Natural killer cell (primary cell): Measurements from ENCODE around the gene GPR3. TPM values are rescaled to one million over a fixed set of nuclear protein-coding genes. Genes with fewer than 3 reads are reported as not detected.

Source experiments
- ATAC-seq, 3 donors: fragments of 150-1000 bp in 2 of 3; fragments of 200-7000 bp in 1 of 3; cut with Tn5 transposase; 1 replicate in 1 of 3; 2 replicates in 2 of 3; pipeline ENCODE4 v1.10.0; 2021; ENCODE audit warnings: mild to moderate bottlenecking in 2 of 3, moderate library complexity in 2 of 3
- DNase-seq, 2 donors: peaks; one replicate each; pipeline versions ENCODE4 v3.0.0 to v3.0.0-alpha.2; 2013 to 2021; ENCODE audit warnings: mixed read lengths in 1 of 2
- H3K27ac ChIP-seq: one replicate; pipeline ENCODE4 v1.5.1; 2013; ENCODE audit warnings: mild to moderate bottlenecking, low read length
- H3K27me3 ChIP-seq: one replicate; pipeline ENCODE4 v1.6.1; 2013; ENCODE audit warnings: low read length; ENCODE audit not compliant: control insufficient read depth, insufficient read depth
- H3K36me3 ChIP-seq: one replicate; pipeline ENCODE4 v1.6.1; 2013; ENCODE audit warnings: low read length; ENCODE audit not compliant: control insufficient read depth, insufficient read depth
- H3K4me1 ChIP-seq: one replicate; pipeline ENCODE4 v1.6.1; 2013; ENCODE audit warnings: low read length; ENCODE audit not compliant: control insufficient read depth, insufficient read depth
- H3K4me3 ChIP-seq: one replicate; pipeline ENCODE4 v1.5.1; 2013; ENCODE audit warnings: low read length
- H3K9me3 ChIP-seq: one replicate; pipeline ENCODE4 v1.6.1; 2013; ENCODE audit warnings: low read length; ENCODE audit not compliant: control insufficient read depth, insufficient read depth
- H3K27ac Mint-ChIP-seq, 2 donors: one replicate each; pipeline ENCODE4 v1.8.0; 2022; ENCODE audit warnings: mild to moderate bottlenecking in 2 of 2, mixed read lengths in 2 of 2, moderate library complexity in 1 of 2
- H3K27me3 Mint-ChIP-seq, 2 donors: one replicate each; pipeline ENCODE4 v1.8.0; 2022; ENCODE audit warnings: low read depth in 2 of 2, mixed read lengths in 2 of 2
- H3K36me3 Mint-ChIP-seq: one replicate; pipeline ENCODE4 v1.8.0; 2022; ENCODE audit warnings: mixed read lengths
- H3K4me1 Mint-ChIP-seq, 2 donors: one replicate each; pipeline ENCODE4 v1.8.0; 2022; ENCODE audit warnings: mixed read lengths in 2 of 2
- H3K4me3 Mint-ChIP-seq: one replicate; pipeline ENCODE4 v1.8.0; 2022; ENCODE audit warnings: mild to moderate bottlenecking, moderate library complexity, mixed read lengths
- H3K9me3 Mint-ChIP-seq, 2 donors: one replicate each; pipeline ENCODE4 v1.8.0; 2022; ENCODE audit warnings: mixed read lengths in 2 of 2
- CTCF ChIP-seq: fragments of 200-600 bp; IDR thresholded peaks from one replicate; pipeline ENCODE4 v1.8.0; 2022; ENCODE audit warnings: antibody characterized with exemption
- WGBS: methylation state at CpG from one replicate; pipeline ENCODE4 v1.1.7; 2013; ENCODE audit warnings: missing lambda C conversion rate; ENCODE audit not compliant: insufficient coverage; 5-methylcytosine and 5-hydroxymethylcytosine counted together
- intact Hi-C: fragments of 100-400 bp; cut with micrococcal nuclease; formaldehyde crosslinking; loops from one replicate; pipeline ENCODE4 v1.14.2; 2022
- total RNA-seq, 4 donors: library from RNA; stranded (reverse); fragments of 120-200 nt in 1 of 4; gene quantifications; one replicate each; pipeline versions ENCODE4 v1.2.3 to v1.2.4, GENCODE V29; 2013 to 2022

The GPR3 gene
- total RNA-seq, 3 donors from 2014 or later (not counting 1 experiment from before 2014, with no cell fraction given) = 0.39 to 0.87 (median 0.60) TPM

GRCh38 chr1:27399251-27400025 is 7.0 kb downstream of the GPR3 start:
- Mint-ChIP-seq H3K27me3 (no peaks in the 10 kb centered on the region), H3K9me3 (no peaks in the 10 kb centered on the region), H3K36me3 (no peaks in the 10 kb centered on the region), H3K27ac (peak overlapping the region in 1 of 2 donors; percentile 57), H3K4me3 (no peak overlapping the region), H3K4me1 (peaks cover 31 to 42% of the 10 kb centered on the region in 2 donors)
- Histone ChIP-seq H3K4me3 (no peak overlapping the region), H3K36me3 (no peaks in the 10 kb centered on the region), H3K9me3 (no peaks in the 10 kb centered on the region), H3K27me3 (no peaks in the 10 kb centered on the region), H3K4me1 (peaks cover 41% of the 10 kb centered on the region), H3K27ac (no peak overlapping the region)
- 94% methylated on average over 12 of the region's 19 CpGs for WGBS
- ATAC-seq = no peak
- DNase-seq = no peak
- no peak for TF ChIP-seq CTCF
- intact Hi-C loops = loop anchor here (5.0 kb wide), 2 partner anchors 208 to 297 kb away; no protein-coding TSS in a partner anchor

DNA sequence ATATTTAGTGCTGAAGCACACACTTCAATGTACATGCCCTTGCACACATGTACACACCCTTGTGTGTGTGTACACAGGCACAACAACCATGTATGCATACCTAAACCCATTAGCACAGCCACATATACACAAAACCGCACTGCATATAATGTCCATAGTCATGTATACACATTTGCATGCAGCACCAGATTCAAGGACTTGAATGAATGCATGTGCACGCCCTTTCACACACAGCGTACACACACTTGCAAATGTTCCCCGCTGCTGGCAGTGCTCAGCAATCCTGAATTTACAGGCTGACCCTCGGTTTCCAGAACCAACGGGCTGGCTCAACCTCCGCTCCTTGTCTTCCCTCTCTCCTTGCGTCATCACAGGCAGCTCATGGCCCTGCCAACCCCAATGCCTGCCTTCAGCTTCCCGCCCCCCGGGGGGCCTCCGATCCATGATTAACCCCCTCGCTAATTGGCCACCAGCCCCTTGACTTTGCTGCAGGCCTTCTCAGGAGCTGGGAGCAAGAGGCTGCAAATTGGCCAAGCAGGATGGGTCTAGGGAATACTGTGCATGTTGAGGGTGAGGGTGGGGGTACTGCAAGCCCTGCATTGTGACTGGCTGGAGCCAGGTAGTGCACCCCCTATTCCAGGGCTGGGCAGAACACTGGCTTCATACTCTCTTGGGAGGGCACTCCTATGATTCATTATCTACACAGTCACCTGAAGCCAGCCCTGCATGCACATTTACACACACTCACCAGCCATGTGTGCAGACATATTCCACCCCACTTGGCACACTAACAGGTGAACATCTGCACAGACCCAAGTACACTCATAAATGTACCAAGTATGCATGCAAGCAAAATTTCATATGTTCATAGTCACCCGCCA is 7.9 kb downstream of the GPR3 start:
- Mint-ChIP-seq H3K9me3 (no peaks in the 10 kb centered on the region), H3K4me1 (peaks cover 33 to 44% of the 10 kb centered on the region in 2 donors), H3K27me3 (no peaks in the 10 kb centered on the region), H3K27ac (peak overlapping the region in 1 of 2 donors; percentile 31), H3K36me3 (no peaks in the 10 kb centered on the region), H3K4me3 (no peak overlapping the region)
- WGBS = 89% methylated on average over 13 of the region's 13 CpGs
- no peak for ATAC-seq
- DNase-seq = no peak
- Histone ChIP-seq H3K27ac (no peak overlapping the region), H3K36me3 (no peaks in the 10 kb centered on the region), H3K9me3 (no peaks in the 10 kb centered on the region), H3K4me3 (no peak overlapping the region), H3K4me1 (peaks cover 40% of the 10 kb centered on the region), H3K27me3 (no peaks in the 10 kb centered on the region)
- no peak for TF ChIP-seq CTCF
- intact Hi-C loops = loop anchor here (5.0 kb wide), 1 partner anchor 207 kb away; no protein-coding TSS in a partner anchor

- no peaks in the 10 kb centered on the region for H3K27me3 ChIP-seq
- H3K4me1 Mint-ChIP-seq = peaks cover 33 to 41% of the 10 kb centered on the region in 2 donors
- peaks cover 36% of the 10 kb centered on the region for H3K4me1 ChIP-seq
- H3K9me3 ChIP-seq = no peaks in the 10 kb centered on the region
- H3K27ac Mint-ChIP-seq = peak overlapping the region in 1 of 2 donors; percentile 31
- H3K4me3 Mint-ChIP-seq = no peak overlapping the region
- intact Hi-C loops = loop anchor here (5.0 kb wide), 1 partner anchor 206 kb away; no protein-coding TSS in a partner anchor
- TF ChIP-seq CTCF = no peak
- no peaks in the 10 kb centered on the region for H3K9me3 Mint-ChIP-seq
- no peak overlapping the region for H3K4me3 ChIP-seq
- DNase-seq (no peak), ATAC-seq (no peak)
- no peaks in the 10 kb centered on the region for H3K36me3 Mint-ChIP-seq
- over 99% methylated on average over 5 of the region's 5 CpGs for WGBS
- no peaks in the 10 kb centered on the region for H3K36me3 ChIP-seq
- H3K27me3 Mint-ChIP-seq = no peaks in the 10 kb centered on the region
- H3K27ac ChIP-seq = no peak overlapping the region
These were observed 8.5 kb downstream of the GPR3 start for GRCh38 chr1:27400963-27401341.
